SK-N-SH (cell line): Measurements from ENCODE around the gene CAPN3. TPM values are rescaled to one million over a fixed set of nuclear protein-coding genes. Genes with fewer than 3 reads are reported as not detected.

Source experiments
- CTCF ChIA-PET: fragments of 300-600, 350-600 bp; formaldehyde crosslinking; extraction: SDS; loops from one replicate; lab custom pipeline; 2021; lab: Yijun Ruan, JAX
- POLR2A ChIA-PET: fragments of 350-600 bp; sonication (Branson Sonifier 250); formaldehyde crosslinking; extraction: SDS; loops from one replicate; lab custom pipeline; 2020; ENCODE audit warnings: antibody characterized with exemption, inconsistent platforms; lab: Yijun Ruan, JAX
- DNase-seq: peaks from one replicate; pipeline ENCODE4 v3.0.0; 2012
- H2AFZ ChIP-seq: fragments of 200-600 bp; sonication (generic); 2 replicates; pipeline ENCODE4 v1.8.1; 2016; ENCODE audit warnings: antibody characterized with exemption, mild to moderate bottlenecking, low read depth
- H3F3A ChIP-seq: fragments of 200-600 bp; sonication (generic); replicated peaks from 2 replicates; pipeline ENCODE3; 2016; ENCODE audit warnings: antibody characterized with exemption, mild to moderate bottlenecking; ENCODE audit not compliant: insufficient read depth
- H3K27ac ChIP-seq, 2 experiments: fragments of 200-500 bp in 1 of 2; fragments of 200-600 bp in 1 of 2; sonication (Bioruptor generic) in 1 of 2; sonication (generic), shearing (Covaris generic) in 1 of 2; 2 replicates each; pipeline versions ENCODE4 v1.5.1 to v1.6.1; 2014 to 2016; ENCODE audit warnings: low read depth in 2 of 2, inconsistent platforms in 1 of 2, low read length in 1 of 2, mild to moderate bottlenecking in 1 of 2, mixed read lengths in 1 of 2
- H3K27me3 ChIP-seq: fragments of 200-600 bp; sonication (generic), shearing (Covaris generic); 2 replicates; pipeline ENCODE4 v1.6.1; 2016; ENCODE audit warnings: mixed run types; ENCODE audit not compliant: insufficient read depth
- H3K36me3 ChIP-seq, 2 experiments: fragments of 200-500 bp in 1 of 2; fragments of 200-600 bp in 1 of 2; sonication (Bioruptor generic) in 1 of 2; sonication (generic) in 1 of 2; replicated peaks in 1 of 2; 2 replicates each; pipeline versions ENCODE3 to v1.5.1; 2014 to 2016; ENCODE audit warnings: low read length in 1 of 2, mild to moderate bottlenecking in 1 of 2; ENCODE audit not compliant: insufficient read depth in 2 of 2, control insufficient read depth in 1 of 2
- H3K4me1 ChIP-seq, 2 experiments: fragments of 200-500 bp in 1 of 2; fragments of 200-600 bp in 1 of 2; sonication (Bioruptor generic) in 1 of 2; sonication (generic), shearing (Covaris generic) in 1 of 2; 2 replicates each; pipeline versions ENCODE4 v1.5.1 to v1.6.1; 2014 to 2016; ENCODE audit warnings: low read depth in 1 of 2, low read length in 1 of 2, mixed run types in 1 of 2; ENCODE audit not compliant: insufficient read depth in 2 of 2, control insufficient read depth in 1 of 2
- H3K4me2 ChIP-seq: fragments of 200-600 bp; sonication (generic), shearing (Covaris generic); 2 replicates; pipeline ENCODE4 v1.6.1; 2017; ENCODE audit warnings: mixed run types
- H3K4me3 ChIP-seq, 2 experiments: fragments of 200-500 bp in 1 of 2; fragments of 200-600 bp in 1 of 2; sonication (Bioruptor generic) in 1 of 2; sonication (generic), shearing (Covaris generic) in 1 of 2; 2 replicates each; pipeline versions ENCODE4 v1.5.1 to v1.8.1; 2014 to 2016; ENCODE audit warnings: low read depth in 2 of 2, inconsistent platforms in 1 of 2, low read length in 1 of 2, mild to moderate bottlenecking in 1 of 2, mixed read lengths in 1 of 2, moderate library complexity in 1 of 2
- H3K79me2 ChIP-seq: fragments of 200-600 bp; sonication (generic); 2 replicates; pipeline ENCODE4 v1.8.1; 2017; ENCODE audit warnings: mild to moderate bottlenecking; ENCODE audit not compliant: insufficient read depth
- H3K9ac ChIP-seq: fragments of 200-600 bp; sonication (generic); 2 replicates; pipeline ENCODE4 v1.6.1; 2017; ENCODE audit warnings: mixed run types
- H3K9me2 ChIP-seq: fragments of 200-600 bp; sonication (generic); 2 replicates; pipeline ENCODE4 v1.6.1; 2017; ENCODE audit warnings: mixed run types
- H3K9me3 ChIP-seq: fragments of 200-600 bp; sonication (generic); 2 replicates; pipeline ENCODE4 v1.6.1; 2017; ENCODE audit warnings: mixed run types, mild to moderate bottlenecking, moderate library complexity
- H4K20me1 ChIP-seq: fragments of 200-600 bp; sonication (generic); 2 replicates; pipeline ENCODE4 v1.6.1; 2017; ENCODE audit warnings: mild to moderate bottlenecking, mixed run types; ENCODE audit not compliant: insufficient read depth
- ELF1 ChIP-seq: IDR thresholded peaks from 2 replicates; pipeline ENCODE4 v1.4.0; 2012
- EP300 ChIP-seq, 2 experiments: IDR thresholded peaks; 2 replicates each; pipeline versions ENCODE4 v1.4.0 to v1.6.1; 2012; ENCODE audit warnings: borderline replicate concordance in 1 of 2, low read depth in 1 of 2, low read length in 1 of 2
- EZH2phosphoT487 ChIP-seq: fragments of 200-600 bp; sonication (generic); IDR thresholded peaks from 2 replicates; pipeline ENCODE4 v1.6.1; 2017; ENCODE audit warnings: low read depth, mixed run types, mild to moderate bottlenecking, antibody characterized with exemption, moderate library complexity, borderline replicate concordance
- FOXM1 ChIP-seq: IDR thresholded peaks from 2 replicates; pipeline ENCODE4 v1.4.0; 2012; ENCODE audit warnings: low read depth, mild to moderate bottlenecking
- GABPA ChIP-seq: IDR thresholded peaks from 2 replicates; pipeline ENCODE4 v1.4.0; 2012; ENCODE audit warnings: low read depth, mild to moderate bottlenecking
- MAX ChIP-seq: IDR thresholded peaks from 2 replicates; pipeline ENCODE4 v1.4.0; 2012; ENCODE audit warnings: low read depth
- MEF2A ChIP-seq: IDR thresholded peaks from 2 replicates; pipeline ENCODE4 v1.4.0; 2012; ENCODE audit warnings: low read depth, borderline replicate concordance
- NRF1 ChIP-seq: IDR thresholded peaks from 2 replicates; pipeline ENCODE4 v1.6.1; 2012; ENCODE audit warnings: low read depth, mild to moderate bottlenecking, low read length
- POLR2AphosphoS5 ChIP-seq: IDR thresholded peaks from 2 replicates; pipeline ENCODE4 v1.6.1; 2012; ENCODE audit warnings: low read depth, low read length
- RAD21 ChIP-seq: IDR thresholded peaks from 2 replicates; pipeline ENCODE4 v1.6.1; 2012; ENCODE audit warnings: mild to moderate bottlenecking, low read length
- REST ChIP-seq: IDR thresholded peaks from 2 replicates; pipeline ENCODE4 v1.6.1; 2012; ENCODE audit warnings: mild to moderate bottlenecking, low read depth, low read length, moderate library complexity
- RFX5 ChIP-seq: IDR thresholded peaks from 2 replicates; pipeline ENCODE4 v1.6.1; 2012; ENCODE audit warnings: mild to moderate bottlenecking, improper control_type of control experiment, low read length
- RXRA ChIP-seq: IDR thresholded peaks from 2 replicates; pipeline ENCODE4 v1.4.0; 2012; ENCODE audit warnings: low read depth, mild to moderate bottlenecking, borderline replicate concordance
- YY1 ChIP-seq: IDR thresholded peaks from 2 replicates; pipeline ENCODE4 v1.4.0; 2012; ENCODE audit warnings: low read depth, mild to moderate bottlenecking
- ZBTB33 ChIP-seq: IDR thresholded peaks from 2 replicates; pipeline ENCODE4 v1.4.0; 2012; ENCODE audit warnings: low read depth, borderline replicate concordance
- WGBS: methylation state at CpG from one replicate; pipeline ENCODE4 v1.1.6; 2017; ENCODE audit warnings: low lambda C conversion rate; 5-methylcytosine and 5-hydroxymethylcytosine counted together
- polyA plus RNA-seq, 3 experiments: library from polyadenylated mRNA; depleted of rRNA; stranded (reverse); fragments of >200 nt; gene quantifications; 2 replicates each; pipeline ENCODE4 v1.2.3, GENCODE V29; 2012
- TF ChIP-seq, protein P1 (sequence below): IDR thresholded peaks from 2 replicates; pipeline ENCODE4; 2012
- TF ChIP-seq, protein P2 (sequence below): fragments of 150-350 bp; IDR thresholded peaks from 2 replicates; pipeline ENCODE4 v1.6.1; 2017; ENCODE audit warnings: antibody characterized with exemption, low read length, low read depth, borderline replicate concordance
- TF ChIP-seq, protein P3 (sequence below): fragments of 200-600 bp; sonication (generic); IDR thresholded peaks from 2 replicates; pipeline ENCODE4 v1.6.1; 2017; ENCODE audit warnings: antibody characterized with exemption, mild to moderate bottlenecking, moderate library complexity

Gene CAPN3
- polyA plus RNA-seq, 1 of the 3 experiments (the other 2 are of a cell fraction) = 1.8 TPM

GRCh38 chr15:42408178-42408577 lies 48.9 kb downstream of the CAPN3 start (continued):
- no peak for TF ChIP-seq EP300 (IDR thresholded peaks at IDR 0.05; ENCODE audit: borderline replicate concordance in 1 of 2, low read depth in 1 of 2, low read length in 1 of 2)
- TF ChIP-seq REST = no peak
- TF ChIP-seq EZH2phosphoT487 = no peak
- TF ChIP-seq NRF1 = no peak
- TF ChIP-seq, protein P1, sequence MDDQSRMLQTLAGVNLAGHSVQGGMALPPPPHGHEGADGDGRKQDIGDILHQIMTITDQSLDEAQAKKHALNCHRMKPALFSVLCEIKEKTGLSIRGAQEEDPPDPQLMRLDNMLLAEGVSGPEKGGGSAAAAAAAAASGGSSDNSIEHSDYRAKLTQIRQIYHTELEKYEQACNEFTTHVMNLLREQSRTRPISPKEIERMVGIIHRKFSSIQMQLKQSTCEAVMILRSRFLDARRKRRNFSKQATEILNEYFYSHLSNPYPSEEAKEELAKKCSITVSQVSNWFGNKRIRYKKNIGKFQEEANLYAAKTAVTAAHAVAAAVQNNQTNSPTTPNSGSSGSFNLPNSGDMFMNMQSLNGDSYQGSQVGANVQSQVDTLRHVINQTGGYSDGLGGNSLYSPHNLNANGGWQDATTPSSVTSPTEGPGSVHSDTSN = no peak

GRCh38 chr15:42409011-42409410 lies 49.7 kb downstream of the CAPN3 start:
- H3K27ac ChIP-seq = no peak overlapping the region
- POLR2A ChIA-PET = no interaction called here
- peaks cover 12 to 21% of the 10 kb centered on the region in 2 experiments for H3K36me3 ChIP-seq
- no peaks in the 10 kb centered on the region for H4K20me1 ChIP-seq
- peaks cover 2% of the 10 kb centered on the region for H3F3A ChIP-seq
- no peak overlapping the region for H3K9ac ChIP-seq
- no peaks in the 10 kb centered on the region for H3K27me3 ChIP-seq
- no peaks in the 10 kb centered on the region for H3K79me2 ChIP-seq
- no peak overlapping the region for H2AFZ ChIP-seq
- no peak for DNase-seq
- no peak overlapping the region for H3K4me2 ChIP-seq
- CTCF ChIA-PET = interaction anchor here (0.7 to 1.0 kb wide), 2 partner anchors 62 to 317 kb away, joined by 3 to 4 read pairs; no protein-coding TSS in a partner anchor
- no peaks in the 10 kb centered on the region; a peak in 1 of 4 replicates for H3K4me1 ChIP-seq
- H3K4me3 ChIP-seq = no peak overlapping the region
- WGBS = 80% methylated on average over 8 of the region's 9 CpGs
- H3K9me2 ChIP-seq = no peaks in the 10 kb centered on the region
- no peak for TF ChIP-seq ZBTB33
- TF ChIP-seq, protein P2, sequence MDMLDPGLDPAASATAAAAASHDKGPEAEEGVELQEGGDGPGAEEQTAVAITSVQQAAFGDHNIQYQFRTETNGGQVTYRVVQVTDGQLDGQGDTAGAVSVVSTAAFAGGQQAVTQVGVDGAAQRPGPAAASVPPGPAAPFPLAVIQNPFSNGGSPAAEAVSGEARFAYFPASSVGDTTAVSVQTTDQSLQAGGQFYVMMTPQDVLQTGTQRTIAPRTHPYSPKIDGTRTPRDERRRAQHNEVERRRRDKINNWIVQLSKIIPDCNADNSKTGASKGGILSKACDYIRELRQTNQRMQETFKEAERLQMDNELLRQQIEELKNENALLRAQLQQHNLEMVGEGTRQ = no peak
- TF ChIP-seq ELF1 = no peak
- no peak for TF ChIP-seq POLR2AphosphoS5
- TF ChIP-seq RAD21 = no peak
- TF ChIP-seq EP300 (IDR thresholded peaks at IDR 0.05; ENCODE audit: borderline replicate concordance in 1 of 2, low read depth in 1 of 2, low read length in 1 of 2) = no peak
- no peak for TF ChIP-seq MEF2A
- TF ChIP-seq, protein P3, sequence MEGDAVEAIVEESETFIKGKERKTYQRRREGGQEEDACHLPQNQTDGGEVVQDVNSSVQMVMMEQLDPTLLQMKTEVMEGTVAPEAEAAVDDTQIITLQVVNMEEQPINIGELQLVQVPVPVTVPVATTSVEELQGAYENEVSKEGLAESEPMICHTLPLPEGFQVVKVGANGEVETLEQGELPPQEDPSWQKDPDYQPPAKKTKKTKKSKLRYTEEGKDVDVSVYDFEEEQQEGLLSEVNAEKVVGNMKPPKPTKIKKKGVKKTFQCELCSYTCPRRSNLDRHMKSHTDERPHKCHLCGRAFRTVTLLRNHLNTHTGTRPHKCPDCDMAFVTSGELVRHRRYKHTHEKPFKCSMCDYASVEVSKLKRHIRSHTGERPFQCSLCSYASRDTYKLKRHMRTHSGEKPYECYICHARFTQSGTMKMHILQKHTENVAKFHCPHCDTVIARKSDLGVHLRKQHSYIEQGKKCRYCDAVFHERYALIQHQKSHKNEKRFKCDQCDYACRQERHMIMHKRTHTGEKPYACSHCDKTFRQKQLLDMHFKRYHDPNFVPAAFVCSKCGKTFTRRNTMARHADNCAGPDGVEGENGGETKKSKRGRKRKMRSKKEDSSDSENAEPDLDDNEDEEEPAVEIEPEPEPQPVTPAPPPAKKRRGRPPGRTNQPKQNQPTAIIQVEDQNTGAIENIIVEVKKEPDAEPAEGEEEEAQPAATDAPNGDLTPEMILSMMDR = no peak
- no peak for TF ChIP-seq FOXM1
- TF ChIP-seq RXRA = no peak
- TF ChIP-seq YY1 = no peak
- no peak for TF ChIP-seq GABPA
- no peak for TF ChIP-seq MAX
- TF ChIP-seq RFX5 = no peak
- no peaks in the 10 kb centered on the region for H3K9me3 ChIP-seq
